Fibroblast of villous mesenchyme (primary cell): ENCODE results near the gene ZNF716. TPM values are rescaled to one million over a fixed set of nuclear protein-coding genes. Genes with fewer than 3 reads are reported as not detected.
"Not testable (repeated sequence)": the region's sequence is repeated elsewhere in the genome, so short reads cannot be mapped to it uniquely, and the experiment has no call there.

Experiments used
- DNase-seq: peaks from one replicate; pipeline ENCODE4 v3.0.0-alpha.2; 2010; ENCODE audit warnings: low read depth
- H3K4me3 ChIP-seq: 2 replicates; pipeline ENCODE4 v1.5.1; 2011; ENCODE audit warnings: low read depth, mild to moderate bottlenecking, low read length
- total RNA-seq: library from RNA; depleted of rRNA; stranded (reverse); fragments of >200 nt; gene quantifications from 2 replicates; pipeline ENCODE4 v1.2.3, GENCODE V29; 2012
- TF ChIP-seq, protein P1 (sequence below): IDR thresholded peaks from 2 replicates; pipeline ENCODE4 v1.5.1; 2012; ENCODE audit warnings: low read depth, mild to moderate bottlenecking, low read length; ENCODE audit not compliant: insufficient read depth

ZNF716 gene
- total RNA-seq, 1 donor: not detected

GRCh38 chr7:57426629-57427003 lies 23.4 kb upstream of the ZNF716 start:
- DNase-seq: no peak
- TF ChIP-seq, protein P1, sequence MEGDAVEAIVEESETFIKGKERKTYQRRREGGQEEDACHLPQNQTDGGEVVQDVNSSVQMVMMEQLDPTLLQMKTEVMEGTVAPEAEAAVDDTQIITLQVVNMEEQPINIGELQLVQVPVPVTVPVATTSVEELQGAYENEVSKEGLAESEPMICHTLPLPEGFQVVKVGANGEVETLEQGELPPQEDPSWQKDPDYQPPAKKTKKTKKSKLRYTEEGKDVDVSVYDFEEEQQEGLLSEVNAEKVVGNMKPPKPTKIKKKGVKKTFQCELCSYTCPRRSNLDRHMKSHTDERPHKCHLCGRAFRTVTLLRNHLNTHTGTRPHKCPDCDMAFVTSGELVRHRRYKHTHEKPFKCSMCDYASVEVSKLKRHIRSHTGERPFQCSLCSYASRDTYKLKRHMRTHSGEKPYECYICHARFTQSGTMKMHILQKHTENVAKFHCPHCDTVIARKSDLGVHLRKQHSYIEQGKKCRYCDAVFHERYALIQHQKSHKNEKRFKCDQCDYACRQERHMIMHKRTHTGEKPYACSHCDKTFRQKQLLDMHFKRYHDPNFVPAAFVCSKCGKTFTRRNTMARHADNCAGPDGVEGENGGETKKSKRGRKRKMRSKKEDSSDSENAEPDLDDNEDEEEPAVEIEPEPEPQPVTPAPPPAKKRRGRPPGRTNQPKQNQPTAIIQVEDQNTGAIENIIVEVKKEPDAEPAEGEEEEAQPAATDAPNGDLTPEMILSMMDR: no peak
- no peak overlapping the region for H3K4me3 ChIP-seq

DNA sequence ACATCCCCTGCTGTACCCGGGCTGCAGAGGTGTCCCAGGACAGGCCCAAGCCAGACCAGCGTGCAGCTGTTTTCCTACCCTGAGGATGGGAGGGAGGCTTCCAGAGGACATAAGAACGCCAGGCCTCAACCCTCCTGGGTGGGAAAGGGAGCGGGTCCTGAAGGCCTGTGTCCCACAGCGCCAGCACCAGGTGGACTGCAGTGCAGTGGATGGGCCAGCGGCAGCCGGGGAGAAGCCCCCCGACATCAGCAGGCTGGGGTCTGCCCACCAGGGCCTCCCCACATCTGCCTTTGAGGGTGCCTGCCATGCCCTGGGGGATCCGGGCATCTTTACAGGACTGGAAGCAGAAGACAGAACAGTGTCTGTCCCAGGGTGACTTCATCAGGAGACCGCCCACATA lies 22.8 kb upstream of the ZNF716 start:
- H3K4me3 ChIP-seq: no peak overlapping the region
- TF ChIP-seq, protein P1: no peak
- DNase-seq: no peak

DNA sequence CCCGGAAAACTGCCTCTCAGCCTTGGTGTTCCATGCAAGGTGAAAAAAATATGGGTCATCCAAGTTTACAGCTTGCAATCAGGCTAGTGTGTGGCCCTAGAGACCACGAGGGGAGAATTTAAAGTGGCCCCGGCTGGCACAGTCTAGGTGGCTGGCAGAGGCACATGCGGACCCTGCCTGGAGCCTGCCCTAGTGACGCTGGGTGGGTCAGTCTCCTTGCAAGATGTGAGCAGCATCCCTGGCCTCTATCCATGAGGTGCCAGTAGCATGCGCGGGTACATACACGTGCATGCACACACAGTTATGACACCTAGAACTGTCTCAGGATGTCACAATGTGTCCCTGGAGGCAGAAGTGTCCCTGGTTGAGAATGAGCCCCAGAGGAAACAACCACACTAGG lies 22.4 kb upstream of the ZNF716 start:
- TF ChIP-seq, protein P1: no peak
- no peak for DNase-seq
- no peak overlapping the region for H3K4me3 ChIP-seq

GRCh38 chr7:57432583-57432982 lies 17.4 kb upstream of the ZNF716 start:
- DNase-seq: no peak
- TF ChIP-seq, protein P1: no peak
- no peak overlapping the region for H3K4me3 ChIP-seq

DNA sequence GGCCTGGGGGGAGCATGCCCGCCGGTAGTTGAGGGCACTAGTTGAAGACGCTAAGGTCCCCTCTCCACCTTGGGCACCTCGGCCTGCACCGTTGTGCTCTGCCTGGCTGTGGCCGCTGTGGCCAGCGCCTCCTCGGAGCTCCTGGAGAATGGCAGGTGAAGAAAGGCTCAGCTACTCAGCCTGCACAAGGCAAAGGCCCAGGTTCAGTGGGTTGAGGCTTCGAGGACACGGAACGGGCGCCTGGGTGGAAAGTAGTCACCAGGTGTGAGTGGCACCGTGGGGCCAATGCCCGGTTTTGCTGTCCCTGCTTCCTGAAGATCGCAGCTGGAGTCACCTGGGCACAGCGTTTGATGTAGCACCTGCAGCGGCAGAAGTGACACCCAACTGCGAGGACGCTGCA lies 12.4 kb upstream of the ZNF716 start:
- no peak overlapping the region for H3K4me3 ChIP-seq
- no peak for DNase-seq
- TF ChIP-seq, protein P1: no peak

- no peak overlapping the region for H3K4me3 ChIP-seq
- no peak for DNase-seq
- TF ChIP-seq, protein P1: no peak
Observed at GRCh38 chr7:57438244-57438643, 11.7 kb upstream of the ZNF716 start.

GRCh38 chr7:57443567-57443966 lies 6.4 kb upstream of the ZNF716 start:
- TF ChIP-seq, protein P1: no peak
- no peak for DNase-seq

GRCh38 chr7:57469186-57469828 lies 19.3 kb downstream of the ZNF716 start:
- H3K4me3 ChIP-seq, DNase-seq: not testable (repeated sequence)

More at GRCh38 chr7:57443567-57443966, 6.4 kb upstream of the ZNF716 start:
- no peak overlapping the region for H3K4me3 ChIP-seq

DNA sequence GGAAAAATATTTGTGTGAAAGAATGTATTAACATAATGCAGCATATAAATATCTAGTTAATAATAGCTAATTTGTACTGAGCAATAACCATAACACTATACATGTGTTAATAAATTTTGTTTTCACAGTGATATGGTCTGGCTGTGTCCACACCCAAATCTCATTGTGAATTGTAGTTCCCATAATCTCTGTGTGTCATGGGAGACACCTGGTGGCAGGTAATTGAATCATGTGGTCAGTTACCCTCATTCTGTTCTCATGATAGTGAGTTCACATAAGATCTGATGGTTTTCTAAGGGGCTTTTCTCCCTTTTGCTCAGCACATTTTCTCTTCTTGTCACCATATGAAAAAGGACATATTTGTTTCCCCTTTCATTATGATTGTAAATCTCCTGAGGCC lies 30.3 kb downstream of the ZNF716 start:
- not testable (repeated sequence) for H3K4me3 ChIP-seq, DNase-seq

DNA sequence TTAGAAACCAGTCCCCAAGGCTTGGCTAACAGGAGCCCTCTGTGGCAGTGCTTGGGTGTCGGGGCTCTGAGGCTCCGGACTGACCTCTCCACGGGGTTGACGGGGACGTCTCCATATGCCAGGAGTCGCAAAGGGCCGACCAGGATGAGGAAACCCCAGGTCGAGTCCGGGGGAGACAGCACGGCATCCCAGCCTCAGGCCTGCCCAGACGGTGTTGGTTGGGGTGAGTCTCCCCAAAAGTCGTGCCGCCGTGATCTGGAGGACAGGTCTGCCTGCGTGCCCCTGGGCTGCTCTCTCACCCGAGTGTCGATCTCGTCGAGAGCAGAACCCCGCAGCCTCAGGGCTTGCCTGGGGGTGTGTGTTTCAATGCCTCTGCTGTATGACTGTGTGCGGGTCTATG lies 35.0 kb downstream of the ZNF716 start:
- not testable (repeated sequence) for H3K4me3 ChIP-seq, DNase-seq
